K562 (cell line): ENCODE measurements around the gene TXLNA. TPM values are rescaled to one million over a fixed set of nuclear protein-coding genes. Genes with fewer than 3 reads are reported as not detected.

Source experiments
- BRCA1 ChIP-seq, 2 experiments: fragments of 450-650 bp in 1 of 2; sonication (generic) in 1 of 2; formaldehyde crosslinking in 1 of 2; IDR thresholded peaks; 2 replicates each; pipeline versions ENCODE4 v1.5.0 to v1.6.1; 2017 to 2020; ENCODE audit warnings: mild to moderate bottlenecking in 1 of 2, missing genetic modification reagents in 1 of 2
- CREBBP ChIP-seq: IDR thresholded peaks from one replicate; pipeline ENCODE4 v1.6.1; 2012; ENCODE audit warnings: low read depth, mild to moderate bottlenecking, control low read depth, inconsistent platforms, low read length
- FOXK2 ChIP-seq, 2 experiments: fragments of 450-650 bp; IDR thresholded peaks in 1 of 2; conservative IDR thresholded peaks in 1 of 2; 2 replicates each; pipeline ENCODE4 v1.6.1; 2016; ENCODE audit warnings: low read depth in 2 of 2, mild to moderate bottlenecking in 1 of 2
- KDM5B ChIP-seq: fragments of 200-600 bp; sonication (generic); IDR thresholded peaks from 2 replicates; pipeline ENCODE4 v1.6.1; 2012; ENCODE audit warnings: low read depth, mild to moderate bottlenecking, moderate library complexity, low read length, control low read depth, inconsistent platforms; ENCODE audit not compliant: insufficient replicate concordance
- NONO ChIP-seq, 2 experiments: fragments of 200-400 bp in 1 of 2; fragments of 450-650 bp in 1 of 2; formaldehyde crosslinking in 1 of 2; IDR thresholded peaks; 2 replicates each; pipeline ENCODE4 v1.6.1; 2017; ENCODE audit warnings: low read depth in 2 of 2, mild to moderate bottlenecking in 2 of 2, moderate library complexity in 2 of 2, low read length in 1 of 2
- YY1 ChIP-seq, 3 experiments: IDR thresholded peaks; 2 replicates each; pipeline ENCODE4 v1.6.1; 2011; ENCODE audit warnings: low read length in 2 of 3, mild to moderate bottlenecking in 2 of 3, moderate library complexity in 2 of 3, borderline replicate concordance in 1 of 3, control low read depth in 1 of 3, low read depth in 1 of 3; ENCODE audit not compliant: insufficient read depth in 3 of 3, insufficient replicate concordance in 2 of 3, control insufficient read depth in 1 of 3, insufficient read length in 1 of 3; ENCODE audit errors: extremely low read depth in 1 of 3
- ZBTB8A ChIP-seq: fragments of 450-650 bp; IDR thresholded peaks from 2 replicates; pipeline ENCODE4 v1.6.1; 2018; ENCODE audit warnings: mild to moderate bottlenecking, moderate library complexity; ENCODE audit not compliant: partially characterized antibody
- ZHX1 ChIP-seq: fragments of 150-350 bp; conservative IDR thresholded peaks from 2 replicates; pipeline ENCODE4 v1.6.1; 2014; ENCODE audit warnings: low read length
- ZNF707 ChIP-seq: fragments of 250-450 bp; sonication (Bioruptor Pico); conservative IDR thresholded peaks from 2 replicates; pipeline ENCODE4 v1.8.0; 2022; ENCODE audit warnings: inconsistent platforms, mild to moderate bottlenecking, moderate library complexity
- polyA plus RNA-seq, 8 experiments: library from polyadenylated mRNA; depleted of rRNA in 4 of 8; stranded (reverse) in 5 of 8; unstranded in 3 of 8; fragments of >200 nt; fragmentation: Nextera tagmentation in 2 of 8; fragmentation: Illumina TruSeq in 1 of 8; extraction: Ambion mirVana in 2 of 8; extraction: Trizol in 1 of 8; gene quantifications; 2 replicates each; pipeline versions ENCODE4 v1.2.1 to v1.2.3, GENCODE V29; 2011 to 2014; ENCODE audit warnings: inconsistent platforms in 1 of 8, missing spikeins in 1 of 8
- total RNA-seq, 7 experiments: library from RNA; depleted of rRNA in 6 of 7; stranded (reverse); fragments of >200 nt in 6 of 7; fragmentation: Illumina TruSeq in 2 of 7; extraction: Trizol in 2 of 7; gene quantifications; 2 replicates each; pipeline versions ENCODE4 v1.2.1 to v1.2.3, GENCODE V29; 2011 to 2021; ENCODE audit warnings: low replicate concordance in 1 of 7
- TF ChIP-seq, protein P1 (sequence below), 2 experiments: fragments of 250-450 bp in 1 of 2; fragments of 450-650 bp in 1 of 2; sonication (Bioruptor Pico) in 1 of 2; IDR thresholded peaks; 2 replicates each; pipeline versions ENCODE4 v1.6.1 to v1.8.0; 2016 to 2021; ENCODE audit warnings: mild to moderate bottlenecking in 2 of 2, moderate library complexity in 2 of 2, missing compliant biosample characterization in 1 of 2, missing genetic modification characterization in 1 of 2

Gene TXLNA
- total and polyA plus RNA-seq, 9 of the 15 experiments (the other 6 are each of a cell fraction or from before 2014, with no cell fraction given) = 9.2 to 54.5 (median 39.3) TPM

DNA sequence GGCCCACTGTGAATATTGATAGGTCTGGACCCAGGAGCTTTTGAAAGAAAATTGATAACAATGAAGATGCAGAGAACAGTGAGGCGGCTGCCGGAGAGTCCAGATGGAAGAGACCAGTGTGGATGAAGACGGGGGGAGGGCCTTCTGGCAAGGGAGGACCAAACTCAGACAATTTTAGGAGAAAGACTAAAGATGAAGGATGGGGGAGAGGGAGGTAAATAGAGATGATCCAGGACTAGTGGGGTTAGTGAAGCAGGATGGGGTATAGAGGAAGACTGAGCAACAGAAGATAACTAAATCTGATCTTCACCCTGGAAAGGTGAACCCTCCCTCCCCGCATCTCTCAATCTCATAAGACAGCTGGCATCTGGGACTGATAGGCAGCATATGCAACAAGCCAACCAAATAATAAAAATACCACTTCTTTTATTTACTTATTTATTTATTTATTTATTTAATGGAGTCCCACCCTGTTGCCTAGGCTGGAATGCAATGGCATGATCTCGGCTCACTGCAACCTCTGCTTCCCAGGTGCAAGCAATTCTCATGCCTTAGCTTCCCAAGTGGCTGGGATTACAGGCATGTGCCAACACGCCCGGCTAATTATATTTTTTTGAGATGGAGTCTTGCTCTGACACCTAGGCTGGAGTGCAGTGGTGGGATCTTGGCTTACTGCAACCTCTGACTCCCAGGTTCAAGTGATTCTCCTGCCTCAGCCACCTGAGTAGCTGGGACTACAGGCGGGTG, 53.3 kb downstream of the TXLNA start (continued):
- TF ChIP-seq BRCA1 (IDR thresholded peaks at IDR 0.05) (no peak), BRCA1 (CRISPR knock-in tag; IDR thresholded peaks at IDR 0.05) (no peak), NONO (IDR thresholded peaks at IDR 0.05; ENCODE audit: low read depth in 2 of 2, low read length in 1 of 2) (0 out of 4 replicates have a peak, but pooled peaks of 1 of the 2 experiments have one; percentile 54), ZBTB8A (no peak), YY1 (IDR thresholded peaks at IDR 0.05; ENCODE audit: borderline replicate concordance in 1 of 3, control insufficient read depth in 1 of 3, extremely low read depth in 1 of 3, insufficient read depth in 3 of 3, insufficient read length in 1 of 3, insufficient replicate concordance in 2 of 3, low read depth in 1 of 3, low read length in 2 of 3) (no peak), CREBBP (no peak), ZNF707 (CRISPR knock-in tag) (no peak), FOXK2 (conservative IDR thresholded peaks at IDR 0.05 in 1 of 2, IDR thresholded peaks at IDR 0.05 in 1 of 2; ENCODE audit: low read depth in 2 of 2) (peak in 1 of 2 experiments; percentile 81; a peak in 2 of 4 replicates), KDM5B (no peak), ZHX1 (no peak)
- TF ChIP-seq, protein P1, sequence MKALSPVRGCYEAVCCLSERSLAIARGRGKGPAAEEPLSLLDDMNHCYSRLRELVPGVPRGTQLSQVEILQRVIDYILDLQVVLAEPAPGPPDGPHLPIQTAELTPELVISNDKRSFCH (CRISPR knock-in tag; IDR thresholded peaks at IDR 0.05) = no peak
- TF ChIP-seq, protein P1 (tag; IDR thresholded peaks at IDR 0.05) = no peak
